ENCODE results near the gene SCAF4. TPM values are rescaled to one million over a fixed set of nuclear protein-coding genes. Genes with fewer than 3 reads are reported as not detected.

Gene SCAF4
- total RNA-seq, 1 donor from 2014 or later, result 32.7 TPM

GRCh38 chr21:31713973-31714740, 17.8 kb downstream of the SCAF4 start:
- ATAC-seq, result no peak
- H3K27me3 ChIP-seq, result no peaks in the 10 kb centered on the region
- H3K36me3 ChIP-seq, result no peaks in the 10 kb centered on the region
- intact Hi-C loops (cut with DNase I), result no loop called here
- no peak overlapping the region for H3K27ac ChIP-seq
- no peak for DNase-seq
- no peak for TF ChIP-seq CTCF (IDR thresholded peaks at IDR 0.05)
- peaks cover 25% of the 10 kb centered on the region for H3K4me1 ChIP-seq
- H3K4me3 ChIP-seq, result no peak overlapping the region
- no peaks in the 10 kb centered on the region for H3K9me3 ChIP-seq

GRCh38 chr21:31713115-31713514, 18.8 kb downstream of the SCAF4 start:
- no peak for DNase-seq
- Histone ChIP-seq H3K27me3 (no peaks in the 10 kb centered on the region), H3K4me3 (no peak overlapping the region), H3K9me3 (no peaks in the 10 kb centered on the region), H3K4me1 (peaks cover 32% of the 10 kb centered on the region), H3K36me3 (no peaks in the 10 kb centered on the region), H3K27ac (no peak overlapping the region)
- ATAC-seq, result no peak
- intact Hi-C loops (cut with DNase I), result no loop called here
- TF ChIP-seq CTCF (IDR thresholded peaks at IDR 0.05), result no peak

DNA sequence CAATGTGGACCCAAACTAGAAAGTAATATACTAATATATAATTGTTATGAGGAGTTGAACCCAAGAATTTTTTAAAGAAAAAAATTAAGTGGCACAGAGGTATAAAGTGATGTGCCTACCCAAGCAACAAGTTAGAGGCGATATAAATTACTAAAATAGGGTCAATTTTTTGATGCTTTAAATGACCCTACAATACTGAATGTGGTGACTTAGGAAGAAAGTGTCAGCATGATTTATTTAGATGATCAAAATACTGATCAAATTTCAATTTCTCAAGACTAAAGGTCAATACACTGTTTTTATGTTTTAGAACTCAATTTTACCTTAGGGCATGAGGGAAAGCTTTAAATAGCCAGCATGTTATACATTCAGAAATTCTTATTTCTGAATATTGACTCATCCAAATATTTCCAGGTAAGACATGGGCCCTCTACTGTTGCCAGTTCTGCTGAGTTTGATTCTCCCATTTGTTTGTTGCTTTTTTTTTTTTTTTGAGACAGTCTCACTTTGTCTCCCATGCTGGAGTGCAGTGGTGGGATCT, 20.1 kb downstream of the SCAF4 start:
- Histone ChIP-seq H3K4me1 (peaks cover 32% of the 10 kb centered on the region), H3K27ac (no peak overlapping the region), H3K4me3 (no peak overlapping the region), H3K27me3 (no peaks in the 10 kb centered on the region), H3K36me3 (no peaks in the 10 kb centered on the region), H3K9me3 (no peaks in the 10 kb centered on the region)
- no peak for TF ChIP-seq CTCF (IDR thresholded peaks at IDR 0.05)
- intact Hi-C loops (cut with DNase I), result no loop called here
- no peak for DNase-seq
- no peak for ATAC-seq

- H3K27ac ChIP-seq, result no peak overlapping the region
- ATAC-seq, result no peak
These were observed 20.6 kb downstream of the SCAF4 start for GRCh38 chr21:31711326-31711725.

GRCh38 chr21:31710586-31710985, 21.3 kb downstream of the SCAF4 start:
- Histone ChIP-seq H3K4me1 (peaks cover 31% of the 10 kb centered on the region), H3K36me3 (no peaks in the 10 kb centered on the region), H3K4me3 (no peak overlapping the region), H3K27me3 (no peaks in the 10 kb centered on the region), H3K9me3 (no peaks in the 10 kb centered on the region), H3K27ac (no peak overlapping the region)
- no peak for DNase-seq
- intact Hi-C loops (cut with DNase I), result no loop called here
- no peak for TF ChIP-seq CTCF (IDR thresholded peaks at IDR 0.05)
- ATAC-seq, result no peak

More at GRCh38 chr21:31711326-31711725, 20.6 kb downstream of the SCAF4 start:
- H3K4me3 ChIP-seq, result no peak overlapping the region
- H3K27me3 ChIP-seq, result no peaks in the 10 kb centered on the region
- no peaks in the 10 kb centered on the region for H3K9me3 ChIP-seq
- no peak for TF ChIP-seq CTCF (IDR thresholded peaks at IDR 0.05)
- H3K4me1 ChIP-seq, result peaks cover 32% of the 10 kb centered on the region
- no peak for DNase-seq
- no peaks in the 10 kb centered on the region for H3K36me3 ChIP-seq
- intact Hi-C loops (cut with DNase I), result no loop called here

Measured in upper lobe of right lung (tissue), 1 donor.